ENCODE measurements around the gene CALML5.

DNA sequence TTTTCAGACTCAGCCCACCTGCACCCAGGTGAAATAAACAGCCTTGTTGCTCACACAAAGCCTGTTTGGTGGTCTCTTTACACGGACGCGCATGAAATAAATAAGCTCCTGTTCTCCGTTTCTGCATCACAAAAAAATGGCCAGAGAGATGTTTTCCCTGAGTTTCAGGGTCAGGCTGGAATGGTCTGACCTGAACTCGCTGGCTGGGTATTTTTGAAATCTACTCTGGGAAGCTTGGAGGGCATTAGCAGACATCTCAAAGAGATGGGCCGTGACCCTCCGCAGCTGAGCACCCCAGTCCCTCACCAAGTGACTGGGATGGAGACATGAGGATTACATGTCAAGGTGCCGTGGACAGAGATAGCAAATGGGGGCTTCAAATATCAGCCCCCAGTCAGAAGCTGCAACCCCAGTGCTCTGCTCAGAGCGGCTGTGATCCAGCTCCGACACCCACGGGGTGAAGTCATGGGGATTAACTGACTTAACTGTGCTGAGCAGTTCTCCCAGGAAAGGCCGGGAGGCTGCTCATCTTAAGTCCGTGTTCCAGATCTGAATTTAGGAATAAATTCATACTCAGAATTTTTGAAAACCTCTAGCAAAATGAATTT lies 22.3 kb downstream of the CALML5 start:
- TF ChIP-seq EZH2phosphoT487 (IDR thresholded peaks at IDR 0.05; ENCODE audit: insufficient read depth, low read depth) (no peak), EZH2 (IDR thresholded peaks at IDR 0.05; ENCODE audit: insufficient read depth, poor library complexity, severe bottlenecking) (no peak)
